ENCODE data around the gene NHSL2. TPM values are rescaled to one million over a fixed set of nuclear protein-coding genes. Genes with fewer than 3 reads are reported as not detected.

NHSL2 gene
- total and polyA plus RNA-seq, 2 of the 13 experiments (the other 11 are each of a cell fraction or from before 2014, with no cell fraction given) = not detected

DNA sequence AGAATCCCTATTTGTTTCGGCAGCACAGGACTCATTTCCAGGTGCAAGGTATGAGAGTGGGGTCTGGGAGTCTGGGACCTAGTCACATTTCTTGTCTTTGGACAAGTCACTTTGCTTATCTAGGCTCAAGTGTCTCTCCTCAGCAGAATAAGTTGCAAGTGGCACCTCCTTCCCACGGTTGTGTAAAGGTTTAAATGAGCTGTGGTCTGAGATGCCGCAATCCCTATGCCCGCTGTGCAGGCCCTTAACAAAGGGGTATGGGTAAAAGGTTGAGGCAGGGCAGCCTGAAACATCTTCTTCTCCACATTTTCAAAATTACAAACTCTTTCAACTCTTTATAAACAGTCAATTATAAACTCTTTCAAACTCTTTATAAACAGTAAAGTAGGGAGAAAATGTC lies 127.4 kb downstream of the NHSL2 start:
- no peak overlapping the region for H3K4me2 ChIP-seq (ENCODE audit: low read depth, low read length)
- no peak for ATAC-seq
- H3K36me3 ChIP-seq (replicated peaks in 1 of 2; ENCODE audit: control insufficient read depth in 1 of 2, insufficient read depth in 2 of 2, low read length in 2 of 2) = no peaks in the 10 kb centered on the region
- no peaks in the 10 kb centered on the region for H3K27me3 ChIP-seq (ENCODE audit: control insufficient read depth in 1 of 2, insufficient read depth in 2 of 2, low read length in 2 of 2)
- ChIA-PET POLR2A (no interaction called here), CTCF (ENCODE audit: low intra/inter-chr PET ratio, low total read pairs) (no interaction called here)
- no peak for TF ChIP-seq ZNF225 (CRISPR knock-in tag; IDR thresholded peaks at IDR 0.05)
- no peaks in the 10 kb centered on the region for H3K4me1 ChIP-seq (ENCODE audit: insufficient read depth, low read length)
- WGBS (ENCODE audit: low lambda C conversion rate) = 60% methylated on average over 3 of the region's 4 CpGs
- intact Hi-C loops (cut with micrococcal nuclease; ENCODE audit: unreplicated experiment) = no loop called here
- H3K27ac ChIP-seq (ENCODE audit: extremely low read length, insufficient read depth, low read length) = no peak overlapping the region
- H3K9ac ChIP-seq (ENCODE audit: insufficient read depth, low read depth, low read length) = no peak overlapping the region
- no peak for FAIRE-seq
- no TSS peak for BruUV-seq (replicated peaks)
- H4K20me1 ChIP-seq (ENCODE audit: insufficient read depth, low read length) = no peaks in the 10 kb centered on the region
- in situ Hi-C loops (cut with HindIII; ENCODE audit: extremely low pct_ligation_motif_present, low pct_unique_long_range_greater_than_20kb) = no loop called here
- no peak overlapping the region for H2AFZ ChIP-seq (ENCODE audit: low read length)
- no peaks in the 10 kb centered on the region for H3K79me2 ChIP-seq (ENCODE audit: insufficient read depth, low read length)
- no peak for DNase-seq (ENCODE audit: low spot score)
- H3K9me3 ChIP-seq (ENCODE audit: low read length) = no peaks in the 10 kb centered on the region
- no peak overlapping the region for H3K4me3 ChIP-seq (replicated peaks in 1 of 3; ENCODE audit: insufficient read depth in 1 of 3, low read depth in 2 of 3, low read length in 3 of 3)

DNA sequence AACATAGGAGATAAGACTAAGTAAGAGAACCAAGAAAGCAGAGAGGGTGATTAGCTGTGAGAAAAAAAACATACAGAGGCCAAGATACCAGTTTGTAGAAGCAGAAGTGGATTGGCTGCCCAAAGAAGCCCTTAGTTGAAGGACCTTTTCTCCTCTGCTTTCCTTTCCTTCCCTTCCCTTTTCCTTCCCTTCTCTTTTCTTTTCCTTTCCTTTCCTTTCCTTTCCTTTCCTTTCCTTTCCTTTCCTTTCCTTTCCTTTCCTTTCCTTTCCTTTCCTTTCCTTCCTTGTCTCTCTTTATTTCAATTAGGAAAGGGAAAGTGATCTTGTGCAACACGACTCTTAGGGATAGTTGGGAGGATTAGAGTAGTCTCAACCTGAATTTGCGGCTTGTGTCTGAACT lies 128.2 kb downstream of the NHSL2 start:
- no peak overlapping the region for H3K4me2 ChIP-seq (ENCODE audit: low read depth, low read length)
- H3K9ac ChIP-seq (ENCODE audit: insufficient read depth, low read depth, low read length) = no peak overlapping the region
- no peaks in the 10 kb centered on the region for H3K79me2 ChIP-seq (ENCODE audit: insufficient read depth, low read length)
- DNase-seq (ENCODE audit: low spot score) = no peak
- H3K27ac ChIP-seq (ENCODE audit: extremely low read length, insufficient read depth, low read length) = no peak overlapping the region
- no TSS peak for BruUV-seq (replicated peaks)
- no peaks in the 10 kb centered on the region for H3K9me3 ChIP-seq (ENCODE audit: low read length)
- H3K4me3 ChIP-seq (replicated peaks in 1 of 3; ENCODE audit: insufficient read depth in 1 of 3, low read depth in 2 of 3, low read length in 3 of 3) = no peak overlapping the region
- in situ Hi-C loops (cut with HindIII; ENCODE audit: extremely low pct_ligation_motif_present, low pct_unique_long_range_greater_than_20kb) = no loop called here
- ChIA-PET POLR2A (no interaction called here), CTCF (ENCODE audit: low intra/inter-chr PET ratio, low total read pairs) (no interaction called here)
- FAIRE-seq = no peak
- WGBS (ENCODE audit: low lambda C conversion rate) = 50% methylated on average over 2 of the region's 2 CpGs
- ATAC-seq = no peak
- no peak overlapping the region for H2AFZ ChIP-seq (ENCODE audit: low read length)
- H3K36me3 ChIP-seq (replicated peaks in 1 of 2; ENCODE audit: control insufficient read depth in 1 of 2, insufficient read depth in 2 of 2, low read length in 2 of 2) = no peaks in the 10 kb centered on the region
- intact Hi-C loops (cut with micrococcal nuclease; ENCODE audit: unreplicated experiment) = no loop called here
- no peaks in the 10 kb centered on the region for H3K27me3 ChIP-seq (ENCODE audit: control insufficient read depth in 1 of 2, insufficient read depth in 2 of 2, low read length in 2 of 2)
- no peaks in the 10 kb centered on the region for H4K20me1 ChIP-seq (ENCODE audit: insufficient read depth, low read length)
- no peaks in the 10 kb centered on the region for H3K4me1 ChIP-seq (ENCODE audit: insufficient read depth, low read length)
- TF ChIP-seq ZNF703 (CRISPR knock-in tag; IDR thresholded peaks at IDR 0.05; ENCODE audit: borderline replicate concordance) = no peak
- peak; percentile 81 for TF ChIP-seq SRSF9 (IDR thresholded peaks at IDR 0.05; ENCODE audit: borderline replicate concordance, insufficient read depth, low read depth, low read length, poor library complexity, severe bottlenecking)

All from HepG2 (cell line).